ENCODE data around the gene POLR2E.
A peak's percentile ranks its signal among the peaks of the same experiment; 100 is the strongest.
"Not testable (repeated sequence)": the region's sequence is repeated elsewhere in the genome, so short reads cannot be mapped to it uniquely, and the experiment has no call there.

The POLR2E gene

DNA sequence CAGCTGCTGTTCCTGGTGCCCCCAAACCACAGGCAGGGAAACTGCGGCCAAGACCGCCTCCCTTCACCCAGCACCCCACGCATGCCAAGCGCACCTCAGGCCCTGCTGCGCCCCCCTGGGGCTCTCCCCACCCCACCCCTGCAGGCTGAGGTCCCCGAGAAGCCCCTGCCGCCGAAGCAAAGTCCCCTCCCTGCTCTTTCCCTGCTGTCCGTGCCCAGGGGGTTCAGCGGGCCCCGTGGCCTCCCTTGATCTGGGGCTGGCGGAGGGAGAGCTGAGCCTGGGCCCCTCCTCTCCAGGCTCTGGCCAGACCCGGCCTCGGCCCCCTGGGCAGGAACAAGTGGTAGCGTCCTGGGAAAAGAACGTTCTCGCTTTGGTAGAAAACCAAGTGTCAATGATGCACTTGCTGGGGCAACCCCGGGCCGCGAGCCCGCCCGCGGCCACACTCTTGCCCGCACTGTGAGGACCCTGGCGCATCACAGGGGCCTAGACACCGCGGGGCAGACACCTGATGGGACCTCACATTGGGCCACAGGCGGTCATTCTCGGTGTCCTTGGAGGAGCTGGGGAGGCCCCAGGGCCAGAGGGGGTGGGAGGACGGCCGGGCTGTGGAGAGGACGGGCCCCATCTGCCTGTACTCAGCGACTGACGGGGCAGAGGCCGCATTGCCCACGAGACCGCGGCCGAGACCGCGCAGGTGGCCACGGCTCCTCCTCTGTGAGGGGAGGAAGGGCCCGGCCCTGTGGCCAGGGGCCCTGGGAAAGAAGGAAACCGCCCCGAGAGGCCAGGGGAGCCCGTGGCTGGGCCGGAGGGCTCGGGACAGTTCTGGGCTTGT, 37.6 kb upstream of the POLR2E start:
- H3K27ac ChIP-seq (ENCODE audit: low read depth, low read length): peak overlapping the region; percentile 72
- H3K4me1 ChIP-seq (ENCODE audit: control insufficient read depth, insufficient read depth, low read length): peaks cover 4% of the 10 kb centered on the region
- peak overlapping the region; percentile 53 for H3K9ac ChIP-seq (ENCODE audit: low read length)
- no peaks in the 10 kb centered on the region for H3K36me3 ChIP-seq (ENCODE audit: control insufficient read depth, insufficient read depth, low read length)
- peak overlapping the region; percentile 65 for H3K4me3 ChIP-seq (ENCODE audit: low read length)
- H3K27me3 ChIP-seq (ENCODE audit: control insufficient read depth, insufficient read depth, low read length): no peaks in the 10 kb centered on the region

DNA sequence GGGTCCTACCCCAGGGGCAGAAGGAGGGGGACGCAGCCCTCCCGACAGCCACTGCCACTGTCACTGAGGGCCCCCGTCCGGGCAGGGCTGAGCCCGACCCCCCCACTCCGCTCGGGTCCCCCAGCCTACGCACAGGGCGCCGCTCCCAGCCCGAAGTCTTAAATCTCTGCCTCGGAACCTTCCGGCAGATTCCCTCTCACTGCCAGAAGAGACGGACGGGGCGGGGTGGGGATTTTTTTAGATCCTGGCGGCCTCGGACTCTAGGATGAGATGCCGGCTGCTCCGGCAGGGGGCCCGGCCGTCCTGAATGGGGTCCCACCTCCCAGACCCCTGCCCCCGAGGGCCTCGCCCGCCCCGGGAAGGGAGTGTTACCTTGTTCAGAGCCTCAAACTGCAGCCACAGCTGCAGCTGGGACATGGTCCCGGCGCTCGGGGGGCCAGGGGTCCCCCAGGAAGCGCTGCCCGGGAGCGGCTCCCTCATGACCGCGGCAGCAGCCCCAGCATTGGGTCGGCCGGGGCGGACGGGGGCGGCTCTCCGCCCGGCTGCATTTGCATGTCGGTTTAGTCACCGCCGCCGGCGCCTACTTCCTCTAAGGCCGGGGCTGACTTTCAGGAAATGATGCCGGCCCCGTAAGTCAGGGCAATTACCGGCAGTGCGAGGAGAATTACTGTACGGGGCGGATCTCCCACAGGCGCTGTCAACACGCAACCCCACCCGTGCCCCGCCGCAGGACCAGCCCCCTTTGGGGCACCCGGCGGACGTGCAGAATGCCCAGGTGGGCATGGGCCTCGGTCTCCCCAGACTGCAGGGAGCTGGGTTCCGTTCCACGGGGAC, 36.8 kb upstream of the POLR2E start:
- H3K4me1 ChIP-seq (ENCODE audit: control insufficient read depth, insufficient read depth, low read length): peaks cover 4% of the 10 kb centered on the region
- H3K27ac ChIP-seq (ENCODE audit: low read depth, low read length): peak overlapping the region; percentile 72
- H3K27me3 ChIP-seq (ENCODE audit: control insufficient read depth, insufficient read depth, low read length): no peaks in the 10 kb centered on the region
- peak overlapping the region; percentile 65 for H3K4me3 ChIP-seq (ENCODE audit: low read length)
- peak overlapping the region; percentile 76 for H3K9ac ChIP-seq (ENCODE audit: low read length)
- peaks cover 2% of the 10 kb centered on the region for H3K36me3 ChIP-seq (ENCODE audit: control insufficient read depth, insufficient read depth, low read length)

DNA sequence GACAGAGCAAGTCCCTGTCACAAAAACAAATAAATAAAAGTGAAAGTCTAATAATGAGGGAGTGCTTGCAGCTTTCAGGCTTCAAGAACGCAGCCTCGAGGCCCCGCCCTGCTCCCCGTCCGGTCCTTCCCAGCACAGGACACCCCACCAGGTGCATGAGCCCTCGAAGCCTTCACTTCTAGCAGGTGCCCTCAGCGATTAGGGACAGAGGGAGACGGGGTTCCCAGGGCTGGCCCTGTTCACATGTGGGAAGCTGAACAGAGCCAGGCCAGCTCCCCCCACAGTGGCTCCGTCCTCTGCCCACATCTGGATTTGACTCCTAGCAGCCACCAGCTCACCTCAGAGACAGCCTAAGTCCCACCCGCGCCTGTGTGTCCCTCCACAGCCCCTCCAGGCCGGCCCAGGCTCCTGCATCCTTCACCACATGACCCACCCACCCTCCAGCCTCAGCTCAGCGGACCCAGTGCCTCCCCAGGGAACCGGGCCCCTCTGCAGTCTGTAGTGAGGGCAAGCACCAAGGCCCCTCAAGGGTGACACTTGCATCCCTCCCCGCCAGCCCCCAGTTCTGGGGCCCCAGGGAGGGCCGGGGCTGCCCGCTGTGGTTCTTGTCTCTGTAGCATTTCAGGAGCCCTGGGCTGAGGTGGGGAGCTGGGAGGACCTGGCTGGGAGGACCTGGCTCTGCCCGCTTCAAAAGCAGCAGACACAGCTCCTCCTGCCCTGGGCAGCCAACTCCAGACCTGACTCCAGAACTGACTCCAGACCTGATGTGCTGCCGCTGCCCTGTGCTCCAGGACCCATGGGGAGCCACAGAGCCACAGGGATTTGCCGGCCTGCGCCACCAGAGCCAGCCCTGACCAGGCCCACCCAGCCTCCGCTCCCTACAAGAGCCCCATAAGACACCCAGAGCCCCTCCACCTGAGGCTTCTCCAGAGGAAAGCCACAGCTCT, 35.9 kb upstream of the POLR2E start:
- H3K4me1 ChIP-seq (ENCODE audit: control insufficient read depth, insufficient read depth, low read length): peaks cover 4% of the 10 kb centered on the region
- peak overlapping the region; percentile 72 for H3K27ac ChIP-seq (ENCODE audit: low read depth, low read length)
- peaks cover 2% of the 10 kb centered on the region for H3K36me3 ChIP-seq (ENCODE audit: control insufficient read depth, insufficient read depth, low read length)
- H3K9ac ChIP-seq (ENCODE audit: low read length): peak overlapping the region; percentile 76
- no peaks in the 10 kb centered on the region for H3K27me3 ChIP-seq (ENCODE audit: control insufficient read depth, insufficient read depth, low read length)
- H3K4me3 ChIP-seq (ENCODE audit: low read length): peak overlapping the region; percentile 65

DNA sequence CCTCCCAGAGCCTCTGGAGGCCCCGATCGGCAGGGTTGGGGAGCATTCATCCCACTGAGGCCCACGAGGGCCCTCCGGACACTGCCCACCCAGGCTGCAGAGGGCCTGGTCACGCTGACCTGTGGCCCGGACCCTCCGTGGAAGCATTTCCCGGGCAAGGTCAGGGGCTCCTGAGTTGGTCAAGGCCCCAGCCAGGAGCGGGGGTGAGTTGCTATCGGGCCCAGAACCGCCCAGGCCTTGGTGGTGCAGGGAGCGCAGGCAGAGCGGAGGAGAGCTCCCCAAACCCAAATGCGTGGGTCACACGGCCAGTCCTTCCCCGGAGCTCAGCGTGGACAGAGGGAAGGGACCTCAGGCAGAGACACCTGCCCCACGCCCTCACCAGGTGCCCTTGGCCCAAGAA, 34.4 kb upstream of the POLR2E start:
- H3K4me1 ChIP-seq (ENCODE audit: control insufficient read depth, insufficient read depth, low read length): peaks cover 4% of the 10 kb centered on the region

DNA sequence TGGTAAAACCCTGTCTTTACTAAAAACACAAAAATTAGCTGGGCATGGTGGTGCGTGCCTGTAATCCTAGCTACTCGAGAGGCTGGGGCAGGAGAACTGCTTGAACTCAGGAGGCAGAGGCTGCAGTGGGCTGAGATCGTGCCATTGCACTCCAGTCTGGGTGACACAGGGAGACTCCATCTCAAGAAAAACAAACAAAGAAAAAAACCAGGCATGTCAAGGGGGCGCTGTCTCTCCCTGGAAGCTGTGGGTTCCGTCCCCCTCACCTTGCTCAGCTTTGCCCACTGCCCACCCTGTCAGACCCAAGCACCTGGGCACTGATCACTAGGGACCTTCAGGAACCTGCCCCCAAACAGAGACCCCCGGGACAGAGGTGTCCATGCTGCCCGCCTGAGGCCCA, 33.9 kb upstream of the POLR2E start:
- H3K9ac ChIP-seq (ENCODE audit: low read length); H3K4me3 ChIP-seq (ENCODE audit: low read length); H3K4me1 ChIP-seq (ENCODE audit: control insufficient read depth, insufficient read depth, low read length); H3K27ac ChIP-seq (ENCODE audit: low read depth, low read length); H3K27me3 ChIP-seq (ENCODE audit: control insufficient read depth, insufficient read depth, low read length): not testable (repeated sequence)
- H3K36me3 ChIP-seq (ENCODE audit: control insufficient read depth, insufficient read depth, low read length): peaks cover 12% of the 10 kb centered on the region

More for the DNA sequence above, 34.4 kb upstream of the POLR2E start:
- Histone ChIP-seq H3K9ac (ENCODE audit: low read length) (no peak overlapping the region), H3K27me3 (ENCODE audit: control insufficient read depth, insufficient read depth, low read length) (no peaks in the 10 kb centered on the region), H3K27ac (ENCODE audit: low read depth, low read length) (no peak overlapping the region), H3K36me3 (ENCODE audit: control insufficient read depth, insufficient read depth, low read length) (peaks cover 9% of the 10 kb centered on the region), H3K4me3 (ENCODE audit: low read length) (no peak overlapping the region)

DNA sequence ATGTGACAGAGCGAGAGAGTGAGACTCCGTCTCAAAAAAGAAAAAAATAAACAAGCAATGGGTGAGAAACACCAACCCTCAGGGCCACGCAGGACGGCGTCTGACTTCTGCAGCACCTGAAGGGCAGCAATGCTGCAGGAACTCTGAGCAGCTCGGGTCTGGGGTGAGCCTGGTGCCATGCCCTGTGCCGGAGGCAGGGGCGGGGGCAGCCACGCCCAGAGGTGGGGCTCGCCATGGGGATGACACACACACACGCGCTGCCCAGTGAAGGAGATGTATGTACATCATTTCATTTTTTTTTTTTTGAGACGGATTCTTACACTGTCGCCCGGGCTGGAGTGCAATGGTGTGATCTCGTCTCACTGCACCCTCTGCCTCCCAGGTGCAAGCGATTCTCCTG, 32.9 kb upstream of the POLR2E start:
- Histone ChIP-seq H3K4me1 (ENCODE audit: control insufficient read depth, insufficient read depth, low read length) (peaks cover 4% of the 10 kb centered on the region), H3K27me3 (ENCODE audit: control insufficient read depth, insufficient read depth, low read length) (no peaks in the 10 kb centered on the region), H3K9ac (ENCODE audit: low read length) (no peak overlapping the region), H3K4me3 (ENCODE audit: low read length) (no peak overlapping the region), H3K36me3 (ENCODE audit: control insufficient read depth, insufficient read depth, low read length) (peaks cover 21% of the 10 kb centered on the region), H3K27ac (ENCODE audit: low read depth, low read length) (no peak overlapping the region)

DNA sequence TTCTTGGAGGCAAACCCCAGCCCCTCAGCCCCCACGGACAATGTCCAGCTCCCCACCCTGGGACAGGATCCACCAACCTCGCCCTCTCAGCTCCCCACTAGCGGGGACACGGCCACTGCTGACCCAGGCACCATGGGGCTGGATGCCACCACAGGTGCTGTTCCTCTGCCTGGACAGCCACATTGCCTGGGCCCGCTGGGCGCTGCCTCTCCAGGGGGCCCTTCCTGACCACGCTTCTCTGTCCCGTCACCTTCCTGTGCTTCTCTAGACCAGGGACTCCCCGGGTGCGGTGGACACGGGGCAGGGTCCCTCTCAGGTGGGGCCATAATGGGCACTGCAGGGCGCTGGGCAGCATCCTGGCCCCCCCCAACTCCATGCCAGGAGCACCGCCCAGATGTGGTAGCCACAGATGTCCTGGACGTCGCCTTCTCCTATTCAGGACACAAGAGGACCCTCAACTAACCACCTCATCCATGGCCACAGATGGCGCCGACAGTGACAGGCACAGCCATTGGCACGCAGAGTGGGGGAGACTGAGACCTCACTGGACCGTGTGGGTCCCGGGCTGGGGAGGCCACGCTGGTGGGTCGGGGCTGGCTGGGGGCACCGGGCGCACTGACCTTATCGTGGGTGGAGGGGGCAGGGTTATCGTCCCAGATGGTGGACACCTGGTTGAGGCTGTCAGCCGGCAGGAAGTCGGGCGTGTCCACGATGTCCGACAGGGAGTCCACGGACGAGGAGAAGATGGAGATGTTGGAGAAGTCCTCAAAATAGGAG, 32.0 kb upstream of the POLR2E start:
- Histone ChIP-seq H3K27ac (ENCODE audit: low read depth, low read length) (no peak overlapping the region), H3K4me1 (ENCODE audit: control insufficient read depth, insufficient read depth, low read length) (no peaks in the 10 kb centered on the region), H3K36me3 (ENCODE audit: control insufficient read depth, insufficient read depth, low read length) (peaks cover 25% of the 10 kb centered on the region), H3K27me3 (ENCODE audit: control insufficient read depth, insufficient read depth, low read length) (no peaks in the 10 kb centered on the region), H3K4me3 (ENCODE audit: low read length) (no peak overlapping the region), H3K9ac (ENCODE audit: low read length) (no peak overlapping the region)

DNA sequence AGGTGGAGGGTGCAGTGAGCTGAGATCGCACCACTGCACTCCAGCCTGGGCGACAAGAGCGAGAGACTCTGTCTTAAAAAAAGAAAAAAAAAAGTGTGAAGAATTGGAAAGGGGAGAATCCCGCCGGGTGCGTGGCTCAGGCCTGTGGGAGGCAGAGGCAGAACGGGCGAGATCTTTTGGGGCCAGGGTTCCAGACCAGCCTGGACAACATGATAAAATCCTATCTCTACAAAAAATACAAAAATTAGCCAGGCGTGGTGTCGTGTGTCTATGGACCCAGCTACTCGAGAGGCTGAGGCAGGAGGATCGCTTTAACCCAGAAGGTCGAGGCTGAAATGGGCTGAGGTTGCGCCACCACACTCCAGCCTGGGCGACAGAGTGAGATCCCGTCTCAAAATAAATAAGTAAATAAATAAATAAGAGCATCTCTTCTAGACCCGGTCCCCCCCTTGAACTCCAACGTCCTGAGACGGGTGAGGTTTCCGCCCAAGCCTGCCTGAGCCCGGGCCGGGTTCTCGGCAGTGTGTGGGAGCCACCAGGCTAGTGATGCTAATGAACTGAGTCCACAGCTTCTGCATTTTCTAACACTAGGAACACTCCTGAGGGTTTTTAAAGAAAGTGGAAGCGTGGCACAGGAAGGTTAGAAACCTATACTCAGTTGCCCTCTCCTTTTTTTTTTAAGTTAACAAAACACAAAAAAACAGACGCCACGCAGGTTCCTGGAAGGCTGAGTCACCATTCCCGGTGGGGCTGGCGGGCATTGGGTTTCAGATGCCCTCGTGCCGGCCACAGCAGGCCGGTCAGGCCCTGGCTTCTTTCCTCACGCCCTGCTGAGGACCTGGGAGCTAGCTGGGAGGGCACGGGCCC, 30.7 kb upstream of the POLR2E start:
- Histone ChIP-seq H3K4me3 (ENCODE audit: low read length) (no peak overlapping the region), H3K4me1 (ENCODE audit: control insufficient read depth, insufficient read depth, low read length) (no peaks in the 10 kb centered on the region), H3K9ac (ENCODE audit: low read length) (no peak overlapping the region), H3K27ac (ENCODE audit: low read depth, low read length) (no peak overlapping the region), H3K36me3 (ENCODE audit: control insufficient read depth, insufficient read depth, low read length) (peaks cover 37% of the 10 kb centered on the region), H3K27me3 (ENCODE audit: control insufficient read depth, insufficient read depth, low read length) (no peaks in the 10 kb centered on the region)

DNA sequence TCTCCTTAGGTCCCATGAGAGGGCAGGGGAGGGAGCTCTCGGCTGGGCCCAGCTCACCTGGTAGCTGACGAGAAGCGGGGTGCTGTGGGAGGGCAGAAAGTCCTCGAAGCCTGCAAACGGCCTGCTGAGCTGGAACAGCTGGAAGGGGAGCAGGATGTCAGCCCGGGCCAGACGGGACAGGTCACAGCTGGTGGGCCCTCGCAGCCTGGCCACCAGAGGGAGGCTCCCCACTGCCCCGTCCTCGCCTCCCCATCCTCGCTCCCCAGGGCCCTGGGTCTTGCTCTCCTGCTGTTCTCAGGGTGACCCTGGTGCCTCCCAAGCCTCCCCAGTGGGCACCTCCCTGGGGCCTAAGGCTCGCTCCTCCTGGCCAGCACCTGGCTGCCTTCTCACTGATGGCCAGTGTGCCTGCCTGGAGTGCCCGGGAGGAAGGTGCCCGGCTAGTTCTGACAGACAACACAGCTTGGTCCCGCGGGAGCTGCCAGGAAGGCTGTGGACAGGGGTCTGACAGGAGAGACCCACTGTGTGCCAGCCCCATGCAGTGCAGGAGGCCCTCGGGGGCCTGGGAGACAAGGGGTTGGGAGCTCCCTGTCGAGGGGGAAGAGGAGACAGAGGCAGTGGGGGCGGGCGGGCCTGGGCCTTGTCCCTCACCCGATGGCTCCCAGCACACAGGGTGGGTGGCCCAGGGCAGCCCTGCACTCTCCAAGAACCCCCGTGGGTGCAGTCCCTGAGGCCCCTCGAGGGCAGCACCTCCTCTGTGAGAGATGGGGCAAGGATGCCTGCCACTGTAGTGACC, 28.9 kb upstream of the POLR2E start:
- Histone ChIP-seq H3K4me1 (ENCODE audit: control insufficient read depth, insufficient read depth, low read length) (no peaks in the 10 kb centered on the region), H3K9ac (ENCODE audit: low read length) (no peak overlapping the region), H3K36me3 (ENCODE audit: control insufficient read depth, insufficient read depth, low read length) (peaks cover 51% of the 10 kb centered on the region), H3K4me3 (ENCODE audit: low read length) (no peak overlapping the region), H3K27me3 (ENCODE audit: control insufficient read depth, insufficient read depth, low read length) (no peaks in the 10 kb centered on the region), H3K27ac (ENCODE audit: low read depth, low read length) (no peak overlapping the region)

DNA sequence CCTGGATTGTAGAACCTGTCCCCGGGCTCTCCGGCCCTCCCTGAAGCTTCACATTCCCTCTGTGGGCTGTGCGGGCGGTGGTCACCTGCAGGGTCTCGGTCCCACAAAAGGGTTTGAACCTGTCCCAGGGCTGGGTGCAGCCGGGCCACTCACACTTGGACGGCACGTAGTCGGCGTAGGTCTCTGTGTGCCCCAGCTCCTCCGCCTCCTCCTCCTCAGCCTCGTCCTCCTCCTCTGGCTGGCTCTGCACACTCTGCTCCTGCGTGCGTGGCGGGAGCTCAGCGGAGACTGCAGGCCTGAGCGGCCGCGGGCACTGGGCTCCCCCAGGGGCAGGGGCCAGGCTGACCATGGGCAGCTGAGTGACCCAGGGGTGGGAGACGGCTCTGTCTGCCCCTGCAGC, 28.2 kb upstream of the POLR2E start:
- Histone ChIP-seq H3K36me3 (ENCODE audit: control insufficient read depth, insufficient read depth, low read length) (peaks cover 55% of the 10 kb centered on the region), H3K4me1 (ENCODE audit: control insufficient read depth, insufficient read depth, low read length) (no peaks in the 10 kb centered on the region), H3K9ac (ENCODE audit: low read length) (no peak overlapping the region), H3K4me3 (ENCODE audit: low read length) (no peak overlapping the region), H3K27ac (ENCODE audit: low read depth, low read length) (no peak overlapping the region), H3K27me3 (ENCODE audit: control insufficient read depth, insufficient read depth, low read length) (no peaks in the 10 kb centered on the region)

Measured in rectal smooth muscle tissue (tissue), 1 donor.